Fibroblast of pulmonary artery (primary cell): ENCODE data around the gene GJC2.

Experiments
- DNase-seq: peaks from one replicate; pipeline ENCODE4 v3.0.0-alpha.2; 2010; ENCODE audit warnings: low read depth
- H3K4me3 ChIP-seq: replicated peaks from 2 replicates; pipeline ENCODE4 v1.5.1; 2011; ENCODE audit warnings: low read depth, mild to moderate bottlenecking, control low read depth, low read length, moderate library complexity
- CTCF ChIP-seq: IDR thresholded peaks from 2 replicates; pipeline ENCODE4 v1.5.1; 2011; ENCODE audit warnings: mild to moderate bottlenecking, control low read depth, low read length, inconsistent platforms; ENCODE audit errors: missing control alignments

Gene GJC2

DNA sequence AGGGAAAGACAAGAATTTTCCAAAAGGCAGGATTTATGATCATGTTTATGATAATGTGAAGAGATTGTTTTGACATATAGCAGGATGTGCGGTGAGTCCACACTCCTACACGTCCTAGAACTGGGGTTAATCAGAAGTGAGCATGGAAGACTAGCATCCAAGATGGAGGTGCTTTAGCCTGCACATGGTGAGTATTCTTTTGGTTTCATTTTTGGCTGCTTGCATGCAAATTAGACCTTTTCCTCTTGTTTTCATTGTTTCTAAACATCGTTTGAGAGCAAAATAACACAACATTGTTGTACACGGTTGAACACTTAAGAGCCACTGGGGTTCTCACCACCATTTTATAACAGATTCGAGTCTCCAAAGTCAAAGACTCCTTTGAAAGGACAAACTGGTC, 24.5 kb upstream of the GJC2 start:
- no peak for TF ChIP-seq CTCF
- no peak overlapping the region for H3K4me3 ChIP-seq
- no peak for DNase-seq

- TF ChIP-seq CTCF: no peak
- H3K4me3 ChIP-seq: no peak overlapping the region
- no peak for DNase-seq
Measured at GRCh38 chr1:228131766-228132165, 18.0 kb upstream of the GJC2 start.

DNA sequence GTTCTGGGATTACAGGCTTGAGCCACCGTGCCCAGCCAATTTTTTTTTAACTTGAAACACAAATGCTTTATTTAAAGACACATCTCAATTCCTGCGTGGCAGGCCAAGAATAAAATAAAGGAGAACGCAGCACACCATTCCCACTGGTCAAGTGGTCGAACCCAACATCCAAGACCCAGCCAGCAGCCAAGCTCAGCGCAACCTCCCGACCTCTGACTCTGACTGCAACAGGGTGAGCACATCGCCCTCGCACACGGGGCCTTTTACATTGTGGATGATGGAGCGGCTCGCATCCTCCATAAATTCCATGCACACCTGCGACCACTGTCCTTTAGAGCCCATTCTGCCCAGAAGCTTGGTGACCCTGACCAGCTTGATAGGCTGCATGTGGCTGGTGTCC, 15.1 kb upstream of the GJC2 start:
- H3K4me3 ChIP-seq: no peak overlapping the region
- DNase-seq: no peak

DNA sequence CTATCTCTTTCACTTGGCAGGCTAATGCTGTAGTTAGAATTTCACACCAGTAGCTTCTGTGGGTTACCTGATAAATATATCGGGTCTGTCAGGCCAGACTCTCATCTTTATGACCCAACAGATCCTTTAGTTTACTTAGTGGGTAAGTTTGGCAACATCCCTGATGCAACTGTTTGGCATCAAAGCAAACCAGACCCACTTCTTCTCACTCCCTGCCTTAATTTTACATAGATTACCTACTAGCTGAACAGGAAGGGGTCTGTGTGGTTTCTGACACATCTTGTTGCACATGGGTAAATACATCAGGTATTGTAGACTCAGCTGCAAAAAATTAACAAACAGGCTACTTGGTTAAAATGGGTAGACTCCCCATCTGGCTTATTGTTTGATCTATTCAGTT, 12.8 kb upstream of the GJC2 start:
- no peak for DNase-seq
- H3K4me3 ChIP-seq: no peak overlapping the region
- no peak for TF ChIP-seq CTCF

More for the DNA sequence above, 15.1 kb upstream of the GJC2 start:
- TF ChIP-seq CTCF: no peak

DNA sequence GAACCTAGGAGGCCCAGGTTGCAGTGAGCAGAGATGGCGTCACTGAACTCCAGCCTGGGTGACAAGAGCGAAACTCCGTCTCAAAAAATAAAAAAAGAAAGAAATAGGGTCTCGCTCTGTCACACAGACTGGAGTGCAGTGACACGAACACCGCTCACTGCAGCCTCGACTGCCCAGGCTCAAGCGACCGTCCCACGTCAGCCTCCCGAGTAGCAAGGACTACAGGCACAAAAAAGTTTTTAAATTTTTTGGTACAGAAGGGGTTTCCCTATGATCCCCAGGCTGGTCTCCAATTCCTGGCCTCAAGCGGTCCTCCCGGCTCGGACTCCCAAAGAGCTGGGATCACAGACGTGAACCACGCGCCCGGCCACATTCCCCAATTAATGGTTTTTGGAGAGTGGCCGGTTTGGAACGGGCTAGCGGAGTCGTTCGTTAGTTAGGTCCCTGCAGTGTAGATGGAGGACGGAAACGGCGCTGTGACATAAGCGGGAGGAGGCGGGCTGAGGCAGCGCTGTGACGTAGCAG, 10.3 kb upstream of the GJC2 start:
- H3K4me3 ChIP-seq: peak overlapping the region; percentile 91
- DNase-seq: no peak
- no peak for TF ChIP-seq CTCF

- TF ChIP-seq CTCF: no peak
- DNase-seq: peak; percentile 100
- peak within 1 kb of the TSS; percentile 91 for H3K4me3 ChIP-seq
Measured at GRCh38 chr1:228139931-228140723, 9.6 kb upstream of the GJC2 start, which contains the start of gene GUK1. Gene GUK1 (plus strand): TSS chr1:228140279. CDS start chr1:228140303, 24 bp downstream.
